Measurements from ENCODE around the gene CAST. TPM values are rescaled to one million over a fixed set of nuclear protein-coding genes. Genes with fewer than 3 reads are reported as not detected.

CAST gene
- polyA plus RNA-seq, 2 of the 4 experiments (the other 2 are of a cell fraction): 163 to 257 TPM

DNA sequence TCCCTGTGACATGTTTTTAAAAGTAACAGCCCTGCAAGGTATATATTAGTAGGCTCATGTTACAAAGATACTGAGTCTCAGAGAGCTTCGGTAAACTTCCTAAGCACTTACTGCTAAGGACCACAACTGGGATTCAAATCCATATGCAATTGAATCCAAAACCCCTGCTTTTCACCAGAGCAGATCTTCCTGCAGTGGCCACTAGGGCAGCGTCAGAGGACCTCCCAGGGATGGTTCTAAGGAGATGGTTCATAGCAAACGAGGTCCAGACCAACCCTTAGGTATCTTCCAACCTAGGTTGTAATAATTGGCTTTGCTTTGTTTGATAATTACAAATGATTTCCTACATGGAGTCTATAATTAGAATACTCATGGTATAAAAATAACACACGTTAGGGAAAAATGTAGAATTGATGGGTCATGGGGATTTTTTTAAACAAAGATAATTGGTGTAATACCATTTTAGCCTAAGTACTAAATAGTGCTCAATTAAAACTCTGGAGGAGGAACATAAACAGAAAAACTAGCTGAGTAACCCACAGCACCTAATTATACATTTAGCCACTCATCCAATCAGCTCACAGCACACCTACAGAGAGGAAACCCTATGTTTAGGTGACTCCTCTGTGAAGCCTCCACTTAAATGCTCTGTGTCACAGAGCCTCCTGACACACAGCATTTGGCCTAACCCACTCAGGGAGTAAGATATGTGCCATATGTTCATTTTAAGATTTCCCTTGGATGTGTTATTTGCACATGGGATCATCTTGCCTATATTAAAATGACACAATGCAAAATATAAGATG, 10.0 kb upstream of the CAST start:
- Histone ChIP-seq H3K4me2 (no peak overlapping the region), H3K27ac (peak overlapping the region in 1 of 2 experiments; percentile 61; a peak in 2 of 6 replicates), H3K4me3 (no peak overlapping the region), H3K4me1 (peaks cover 65% of the 10 kb centered on the region), H3K9me3 (no peaks in the 10 kb centered on the region)
- DNase-seq (ENCODE audit: low read depth in 1 of 2, low spot score in 1 of 2): peak; percentile 56 to 58
- peak in 1 of 2 experiments; percentile 54; a peak in 3 of 5 replicates for TF ChIP-seq RAD21 (conservative IDR thresholded peaks at IDR 0.05 in 1 of 2, IDR thresholded peaks at IDR 0.05 in 1 of 2)
- no peak for TF ChIP-seq ESRRA (IDR thresholded peaks at IDR 0.05; ENCODE audit: borderline replicate concordance, low read length)
- TF ChIP-seq CBX8 (IDR thresholded peaks at IDR 0.05): no peak
- peak; percentile 91 to 93 for ATAC-seq
- CTCF ChIA-PET: interaction anchor here (0.9 to 4.6 kb wide), 10 partner anchors 9 to 307 kb away, joined by 3 to 15 read pairs (median 4); no protein-coding TSS in a partner anchor
- WGBS (ENCODE audit: missing lambda C conversion rate): 51% methylated on average over 4 of the region's 4 CpGs
- peak; percentile 39 for FAIRE-seq
- POLR2A ChIA-PET: no interaction called here

- no peak for ATAC-seq
- no peak for TF ChIP-seq FOSB (CRISPR knock-in tag; IDR thresholded peaks at IDR 0.05)
- TF ChIP-seq ZC3H11A (IDR thresholded peaks at IDR 0.05): no peak
- TF ChIP-seq POLR2AphosphoS2 (conservative IDR thresholded peaks at IDR 0.05; ENCODE audit: low read length): no peak
- TF ChIP-seq ESRRA (IDR thresholded peaks at IDR 0.05; ENCODE audit: borderline replicate concordance, low read length): no peak
- TF ChIP-seq CBX2 (IDR thresholded peaks at IDR 0.05; ENCODE audit: borderline replicate concordance, low read depth): no peak
- no peak for TF ChIP-seq HDAC2 (IDR thresholded peaks at IDR 0.05)
- no peak for TF ChIP-seq FOXS1 (CRISPR knock-in tag; IDR thresholded peaks at IDR 0.05)
- no peak for TF ChIP-seq PHF8 (IDR thresholded peaks at IDR 0.05; ENCODE audit: borderline replicate concordance, low read depth)
- TF ChIP-seq ZFP36 (IDR thresholded peaks at IDR 0.05; ENCODE audit: borderline replicate concordance, partially characterized antibody): no peak
- no peak for TF ChIP-seq MAFK (IDR thresholded peaks at IDR 0.05; ENCODE audit: partially characterized antibody)
- no peak for TF ChIP-seq CHD2 (IDR thresholded peaks at IDR 0.05; ENCODE audit: low read length, partially characterized antibody)
- no peak for TF ChIP-seq NFE2L2 (conservative IDR thresholded peaks at IDR 0.05; ENCODE audit: low read length)
- no peak for TF ChIP-seq EP300 (IDR thresholded peaks at IDR 0.05)
- no peak for TF ChIP-seq POLR2A (IDR thresholded peaks at IDR 0.05; ENCODE audit: low read length)
- TF ChIP-seq, protein P1, sequence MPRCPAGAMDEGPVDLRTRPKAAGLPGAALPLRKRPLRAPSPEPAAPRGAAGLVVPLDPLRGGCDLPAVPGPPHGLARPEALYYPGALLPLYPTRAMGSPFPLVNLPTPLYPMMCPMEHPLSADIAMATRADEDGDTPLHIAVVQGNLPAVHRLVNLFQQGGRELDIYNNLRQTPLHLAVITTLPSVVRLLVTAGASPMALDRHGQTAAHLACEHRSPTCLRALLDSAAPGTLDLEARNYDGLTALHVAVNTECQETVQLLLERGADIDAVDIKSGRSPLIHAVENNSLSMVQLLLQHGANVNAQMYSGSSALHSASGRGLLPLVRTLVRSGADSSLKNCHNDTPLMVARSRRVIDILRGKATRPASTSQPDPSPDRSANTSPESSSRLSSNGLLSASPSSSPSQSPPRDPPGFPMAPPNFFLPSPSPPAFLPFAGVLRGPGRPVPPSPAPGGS (IDR thresholded peaks at IDR 0.05): no peak
- no peak for TF ChIP-seq RARB (CRISPR knock-in tag; IDR thresholded peaks at IDR 0.05)
- TF ChIP-seq HOXB13 (CRISPR knock-in tag; IDR thresholded peaks at IDR 0.05; ENCODE audit: low read depth): no peak
- FAIRE-seq: peak; percentile 7
- CTCF ChIA-PET: interaction anchor here (0.7 to 5.3 kb wide), 8 partner anchors 12 to 308 kb away, joined by 3 to 17 read pairs (median 4); no protein-coding TSS in a partner anchor
- Histone ChIP-seq H3K9me3 (no peaks in the 10 kb centered on the region), H3K27ac (peak overlapping the region in 1 of 2 experiments; percentile 61; a peak in 3 of 6 replicates), H3K4me3 (no peak overlapping the region), H3K4me2 (peak overlapping the region; percentile 26; the same call in 2 of the 3 replicates), H3K4me1 (peaks cover 67% of the 10 kb centered on the region)
- DNase-seq (ENCODE audit: low read depth in 1 of 2, low spot score in 1 of 2): no peak
- 58% methylated on average over 1 of the region's 1 CpG for WGBS (ENCODE audit: missing lambda C conversion rate)
- POLR2A ChIA-PET: interaction anchor here (1.2 kb wide), 1 partner anchor 10 kb away, joined by 3 read pairs; the partner anchor contains the start of gene CAST
These were observed 9.3 kb upstream of the CAST start for GRCh38 chr5:96652769-96653454.

- no peak for FAIRE-seq
These were observed 8.0 kb upstream of the CAST start for GRCh38 chr5:96654209-96654608.

More at GRCh38 chr5:96654209-96654608, 8.0 kb upstream of the CAST start:
- TF ChIP-seq ESRRA (IDR thresholded peaks at IDR 0.05; ENCODE audit: borderline replicate concordance, low read length) (no peak), CHD4 (IDR thresholded peaks at IDR 0.05; ENCODE audit: borderline replicate concordance) (no peak), NR3C1 (IDR thresholded peaks at IDR 0.05) (no peak), HOXB5 (CRISPR knock-in tag; IDR thresholded peaks at IDR 0.05) (no peak), GATA3 (IDR thresholded peaks at IDR 0.05; ENCODE audit: borderline replicate concordance) (no peak), ZC3H11A (IDR thresholded peaks at IDR 0.05) (no peak), MYC (IDR thresholded peaks at IDR 0.05; ENCODE audit: borderline replicate concordance, low read length) (no peak)
- TF ChIP-seq, protein P2, sequence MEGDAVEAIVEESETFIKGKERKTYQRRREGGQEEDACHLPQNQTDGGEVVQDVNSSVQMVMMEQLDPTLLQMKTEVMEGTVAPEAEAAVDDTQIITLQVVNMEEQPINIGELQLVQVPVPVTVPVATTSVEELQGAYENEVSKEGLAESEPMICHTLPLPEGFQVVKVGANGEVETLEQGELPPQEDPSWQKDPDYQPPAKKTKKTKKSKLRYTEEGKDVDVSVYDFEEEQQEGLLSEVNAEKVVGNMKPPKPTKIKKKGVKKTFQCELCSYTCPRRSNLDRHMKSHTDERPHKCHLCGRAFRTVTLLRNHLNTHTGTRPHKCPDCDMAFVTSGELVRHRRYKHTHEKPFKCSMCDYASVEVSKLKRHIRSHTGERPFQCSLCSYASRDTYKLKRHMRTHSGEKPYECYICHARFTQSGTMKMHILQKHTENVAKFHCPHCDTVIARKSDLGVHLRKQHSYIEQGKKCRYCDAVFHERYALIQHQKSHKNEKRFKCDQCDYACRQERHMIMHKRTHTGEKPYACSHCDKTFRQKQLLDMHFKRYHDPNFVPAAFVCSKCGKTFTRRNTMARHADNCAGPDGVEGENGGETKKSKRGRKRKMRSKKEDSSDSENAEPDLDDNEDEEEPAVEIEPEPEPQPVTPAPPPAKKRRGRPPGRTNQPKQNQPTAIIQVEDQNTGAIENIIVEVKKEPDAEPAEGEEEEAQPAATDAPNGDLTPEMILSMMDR (IDR thresholded peaks at IDR 0.05): no peak
- TF ChIP-seq, protein P3, sequence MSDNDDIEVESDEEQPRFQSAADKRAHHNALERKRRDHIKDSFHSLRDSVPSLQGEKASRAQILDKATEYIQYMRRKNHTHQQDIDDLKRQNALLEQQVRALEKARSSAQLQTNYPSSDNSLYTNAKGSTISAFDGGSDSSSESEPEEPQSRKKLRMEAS (IDR thresholded peaks at IDR 0.05): no peak
- DNase-seq (ENCODE audit: low read depth in 1 of 2, low spot score in 1 of 2) (no peak), ATAC-seq (no peak)
- WGBS (ENCODE audit: missing lambda C conversion rate): 98% methylated on average over 4 of the region's 4 CpGs
- no peak overlapping the region for H3K4me2 ChIP-seq
- H3K4me1 ChIP-seq: peaks cover 67% of the 10 kb centered on the region
- no peak overlapping the region for H3K27ac ChIP-seq
- H3K4me3 ChIP-seq: no peak overlapping the region
- CTCF ChIA-PET: interaction anchor here (0.8 to 5.3 kb wide), 5 partner anchors 9 to 309 kb away, joined by 3 to 17 read pairs (median 3); no protein-coding TSS in a partner anchor
- POLR2A ChIA-PET: interaction anchor here (0.5 kb wide), 1 partner anchor 33 kb away, joined by 3 read pairs; no protein-coding TSS in a partner anchor
- no peaks in the 10 kb centered on the region for H3K9me3 ChIP-seq
